Gastroesophageal sphincter (tissue), 3 donors: ENCODE measurements around the gene RUFY2.

Experiments
- CTCF ChIP-seq, 4 experiments: fragments of 200-600 bp in 2 of 4; fragments of 450-650 bp in 2 of 4; sonication (generic) in 1 of 4; IDR thresholded peaks; one replicate each; pipeline ENCODE4 v1.5.1; 2017 to 2019; ENCODE audit warnings: antibody characterized with exemption in 4 of 4, mild to moderate bottlenecking in 2 of 4, moderate library complexity in 2 of 4
- POLR2A ChIP-seq, 2 donors: fragments of 450-650 bp; IDR thresholded peaks; one replicate each; pipeline ENCODE4 v1.6.1; 2017; ENCODE audit warnings: antibody characterized with exemption in 2 of 2, mild to moderate bottlenecking in 2 of 2, moderate library complexity in 1 of 2
- POLR2AphosphoS5 ChIP-seq: sonication (generic); formaldehyde crosslinking; IDR thresholded peaks from one replicate; pipeline ENCODE4 v1.6.1; 2017; ENCODE audit warnings: antibody characterized with exemption

- TF ChIP-seq CTCF (IDR thresholded peaks at IDR 0.05) (peak in 3 of 4 experiments; percentile 49 to 61 (median 52)), POLR2AphosphoS5 (peak; percentile 71), POLR2A (IDR thresholded peaks at IDR 0.05) (peak; percentile 54 to 65)
Observed at GRCh38 chr10:68332259-68333057, 74.6 kb downstream of the RUFY2 start, which contains the start of gene PBLD.
